K562 (cell line): ENCODE data around the gene ACSF3. TPM values are rescaled to one million over a fixed set of nuclear protein-coding genes. Genes with fewer than 3 reads are reported as not detected.

Experiments used
- ATAC-seq: fragments of 200-7000 bp; cut with Tn5 transposase; 3 replicates; pipeline ENCODE4 v1.9.1; 2020; ENCODE audit warnings: moderate library complexity
- BruUV-seq: library from RNA; stranded (reverse); fragments of 400-500 nt; replicated peaks from 2 replicates; lab custom pipeline; 2021; lab: Mats Ljungman, UMichigan
- CTCF ChIA-PET: fragments of 300-600 bp; formaldehyde crosslinking; extraction: SDS; loops from one replicate; lab custom pipeline; 2021; ENCODE audit warnings: low intra/inter-chr PET ratio; lab: Yijun Ruan, JAX
- POLR2A ChIA-PET: fragments of 300-600, 350-650 bp; sonication (Branson Sonifier 250); formaldehyde crosslinking; extraction: SDS; loops from one replicate; lab custom pipeline; 2021; ENCODE audit warnings: antibody characterized with exemption, inconsistent platforms; lab: Yijun Ruan, JAX
- DNase-seq, 4 experiments: peaks; one replicate each; pipeline versions ENCODE4 v3.0.0 to v3.0.0-alpha.2; 2011 to 2018; ENCODE audit warnings: low spot score in 3 of 4, mixed read lengths in 3 of 4; ENCODE audit errors: extremely low read depth in 1 of 4
- FAIRE-seq: peaks from 2 replicates; lab custom pipeline; 2011; peaks lifted over from hg19 to GRCh38; lab: Jason Lieb, UNC
- H2AFZ ChIP-seq: 2 replicates; pipeline ENCODE4 v1.6.0; 2011; ENCODE audit warnings: low read depth, low read length, control low read depth, inconsistent platforms
- H3K27ac ChIP-seq: fragments of 200-600 bp; 3 replicates; pipeline ENCODE4 v1.8.0; 2011; ENCODE audit warnings: low read depth, mild to moderate bottlenecking, control low read depth, inconsistent platforms, low read length, moderate library complexity, mixed read lengths; ENCODE audit errors: extremely low read depth
- H3K27me3 ChIP-seq, 2 experiments: fragments of 300-600 bp in 1 of 2; 2 replicates in 1 of 2; 3 replicates in 1 of 2; pipeline versions ENCODE4 v1.6.0 to v1.8.0; 2011; ENCODE audit warnings: inconsistent platforms in 2 of 2, low read length in 2 of 2, mild to moderate bottlenecking in 1 of 2, mixed read lengths in 1 of 2, moderate library complexity in 1 of 2; ENCODE audit not compliant: control insufficient read depth in 2 of 2, insufficient read depth in 2 of 2
- H3K36me3 ChIP-seq: fragments of 300-600 bp; 3 replicates; pipeline ENCODE4 v1.8.0; 2011; ENCODE audit warnings: mild to moderate bottlenecking, low read length, inconsistent platforms; ENCODE audit not compliant: control insufficient read depth, insufficient read depth
- H3K4me1 ChIP-seq, 2 experiments: fragments of 200-600 bp in 1 of 2; replicated peaks in 1 of 2; 2 replicates in 1 of 2; 3 replicates in 1 of 2; pipeline versions ENCODE4 v1.5.1 to v1.8.0; 2011; ENCODE audit warnings: inconsistent platforms in 2 of 2, low read length in 2 of 2, mild to moderate bottlenecking in 1 of 2, mixed read lengths in 1 of 2, moderate library complexity in 1 of 2; ENCODE audit not compliant: control insufficient read depth in 2 of 2, insufficient read depth in 2 of 2
- H3K4me2 ChIP-seq: 2 replicates; pipeline ENCODE4 v1.6.1; 2011; ENCODE audit warnings: low read length, control low read depth, inconsistent platforms, mixed read lengths; ENCODE audit not compliant: insufficient read depth
- H3K4me3 ChIP-seq: fragments of 200-600 bp; sonication (generic), shearing (Covaris generic); 2 replicates; pipeline ENCODE4 v1.5.1; 2016; ENCODE audit warnings: control low read depth, inconsistent platforms
- H3K79me2 ChIP-seq: fragments of 200-600 bp; 3 replicates; pipeline ENCODE4 v1.8.0; 2011; ENCODE audit warnings: low read length, inconsistent platforms; ENCODE audit not compliant: control insufficient read depth, insufficient read depth
- H3K9ac ChIP-seq, 2 experiments: 2 replicates each; pipeline versions ENCODE4 v1.6.0 to v1.6.1; 2011; ENCODE audit warnings: low read depth in 2 of 2, low read length in 2 of 2, control low read depth in 1 of 2, inconsistent platforms in 1 of 2, mild to moderate bottlenecking in 1 of 2, mixed read lengths in 1 of 2; ENCODE audit not compliant: insufficient read depth in 1 of 2
- H3K9me1 ChIP-seq: one replicate; pipeline ENCODE4 v1.6.0; 2011; ENCODE audit warnings: inconsistent platforms, mild to moderate bottlenecking, low read length, moderate library complexity; ENCODE audit not compliant: control insufficient read depth, insufficient read depth
- H3K9me3 ChIP-seq: replicated peaks from 2 replicates; pipeline ENCODE4 v1.5.1; 2011; ENCODE audit warnings: low read depth, low read length, inconsistent platforms; ENCODE audit not compliant: control insufficient read depth, insufficient read depth
- H4K20me1 ChIP-seq: replicated peaks from 2 replicates; pipeline ENCODE4 v1.6.1; 2011; ENCODE audit warnings: low read length, inconsistent platforms, mixed read lengths; ENCODE audit not compliant: control insufficient read depth, insufficient read depth
- ZNF79 ChIP-seq: fragments of 250-450 bp; sonication (Bioruptor Pico); IDR thresholded peaks from 2 replicates; pipeline ENCODE4 v1.4.0; 2020; ENCODE audit warnings: low read depth, mild to moderate bottlenecking, moderate library complexity
- WGBS: fragments of 100-300 bp; shearing (Covaris generic); methylation state at CpG from one replicate; pipeline ENCODE4 v1.1.6; 2016; ENCODE audit warnings: low coverage, mixed read lengths; ENCODE audit not compliant: insufficient coverage; ENCODE audit errors: missing lambda C conversion rate; 5-methylcytosine and 5-hydroxymethylcytosine counted together
- in situ Hi-C: fragments of 300-500 bp; cut with MboI; formaldehyde crosslinking; loops from 4 replicates; pipeline ENCODE4 v1.15.0; 2018; ENCODE audit warnings: inconsistent platforms, mixed read lengths
- intact Hi-C: fragments of 100-400 bp; cut with micrococcal nuclease; formaldehyde crosslinking; loops from 2 replicates; pipeline ENCODE4 v1.14.2; 2022
- polyA plus RNA-seq, 8 experiments: library from polyadenylated mRNA; depleted of rRNA in 4 of 8; stranded (reverse) in 5 of 8; unstranded in 3 of 8; fragments of >200 nt; fragmentation: Nextera tagmentation in 2 of 8; fragmentation: Illumina TruSeq in 1 of 8; extraction: Ambion mirVana in 2 of 8; extraction: Trizol in 1 of 8; gene quantifications; 2 replicates each; pipeline versions ENCODE4 v1.2.1 to v1.2.3, GENCODE V29; 2011 to 2014; ENCODE audit warnings: inconsistent platforms in 1 of 8, missing spikeins in 1 of 8
- total RNA-seq, 7 experiments: library from RNA; depleted of rRNA in 6 of 7; stranded (reverse); fragments of >200 nt in 6 of 7; fragmentation: Illumina TruSeq in 2 of 7; extraction: Trizol in 2 of 7; gene quantifications; 2 replicates each; pipeline versions ENCODE4 v1.2.1 to v1.2.3, GENCODE V29; 2011 to 2021; ENCODE audit warnings: low replicate concordance in 1 of 7
- TF ChIP-seq, protein P1 (sequence below): sonication (generic); formaldehyde crosslinking; IDR thresholded peaks from 2 replicates; pipeline ENCODE4 v1.8.1; 2023; ENCODE audit warnings: missing genetic modification reagents, mild to moderate bottlenecking, borderline replicate concordance

The ACSF3 gene
- total and polyA plus RNA-seq, 9 of the 15 experiments (the other 6 are each of a cell fraction or from before 2014, with no cell fraction given): 0.77 to 32.8 (median 14.7) TPM

DNA sequence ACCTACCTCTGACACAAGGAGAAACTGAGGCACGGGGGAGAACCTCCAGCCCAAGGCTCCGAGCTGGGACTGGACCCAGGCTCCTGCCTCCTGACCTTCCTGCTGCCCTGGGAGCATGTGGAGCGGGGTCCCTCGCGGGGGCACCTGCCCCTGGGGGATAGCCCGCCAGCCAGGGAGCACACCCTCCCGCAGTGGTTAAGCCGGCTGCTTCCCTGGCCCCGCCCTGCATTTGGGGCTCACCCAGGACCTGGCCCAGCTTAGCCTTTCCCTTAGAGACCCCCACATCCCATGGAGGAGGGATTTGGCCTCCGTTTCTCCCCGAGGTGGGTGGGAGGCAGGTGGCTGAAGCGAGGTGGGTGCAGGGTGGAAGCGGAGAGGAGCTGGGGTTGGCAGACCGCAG, 76.1 kb downstream of the ACSF3 start:
- ChIA-PET POLR2A (interaction anchor here (0.6 to 0.8 kb wide), 2 partner anchors 150 to 390 kb away, joined by 3 read pairs; no protein-coding TSS in a partner anchor), CTCF (interaction anchor here (0.6 to 0.7 kb wide), 2 partner anchors 357 to 715 kb away, joined by 3 to 4 read pairs; no protein-coding TSS in a partner anchor)
- Histone ChIP-seq H4K20me1 (peaks cover 3% of the 10 kb centered on the region; the same call in 1 of the 2 replicates), H3K9me3 (no peaks in the 10 kb centered on the region), H3K27ac (no peak overlapping the region), H3K4me1 (peaks cover 18 to 93% of the 10 kb centered on the region in 2 experiments), H3K9me1 (no peaks in the 10 kb centered on the region), H3K4me2 (no peak overlapping the region), H3K27me3 (peaks cover 0 to 18% of the 10 kb centered on the region in 2 experiments; a peak in 2 of 5 replicates), H3K79me2 (no peaks in the 10 kb centered on the region), H3K4me3 (no peak overlapping the region), H3K9ac (no peak overlapping the region), H2AFZ (no peak overlapping the region), H3K36me3 (no peaks in the 10 kb centered on the region)
- DNase-seq (no peak), ATAC-seq (no peak), FAIRE-seq (no peak)
- no TSS peak for BruUV-seq
- in situ Hi-C loops (loop anchor here (5.0 kb wide), 1 partner anchor 357 kb away; the partner anchor contains the start of gene APRT), intact Hi-C loops (loop anchor here (2.0 to 10.0 kb wide), 3 partner anchors 47 to 357 kb away; partner anchors contain the start of genes CBFA2T3 and ZNF778)
- TF ChIP-seq, protein P1, sequence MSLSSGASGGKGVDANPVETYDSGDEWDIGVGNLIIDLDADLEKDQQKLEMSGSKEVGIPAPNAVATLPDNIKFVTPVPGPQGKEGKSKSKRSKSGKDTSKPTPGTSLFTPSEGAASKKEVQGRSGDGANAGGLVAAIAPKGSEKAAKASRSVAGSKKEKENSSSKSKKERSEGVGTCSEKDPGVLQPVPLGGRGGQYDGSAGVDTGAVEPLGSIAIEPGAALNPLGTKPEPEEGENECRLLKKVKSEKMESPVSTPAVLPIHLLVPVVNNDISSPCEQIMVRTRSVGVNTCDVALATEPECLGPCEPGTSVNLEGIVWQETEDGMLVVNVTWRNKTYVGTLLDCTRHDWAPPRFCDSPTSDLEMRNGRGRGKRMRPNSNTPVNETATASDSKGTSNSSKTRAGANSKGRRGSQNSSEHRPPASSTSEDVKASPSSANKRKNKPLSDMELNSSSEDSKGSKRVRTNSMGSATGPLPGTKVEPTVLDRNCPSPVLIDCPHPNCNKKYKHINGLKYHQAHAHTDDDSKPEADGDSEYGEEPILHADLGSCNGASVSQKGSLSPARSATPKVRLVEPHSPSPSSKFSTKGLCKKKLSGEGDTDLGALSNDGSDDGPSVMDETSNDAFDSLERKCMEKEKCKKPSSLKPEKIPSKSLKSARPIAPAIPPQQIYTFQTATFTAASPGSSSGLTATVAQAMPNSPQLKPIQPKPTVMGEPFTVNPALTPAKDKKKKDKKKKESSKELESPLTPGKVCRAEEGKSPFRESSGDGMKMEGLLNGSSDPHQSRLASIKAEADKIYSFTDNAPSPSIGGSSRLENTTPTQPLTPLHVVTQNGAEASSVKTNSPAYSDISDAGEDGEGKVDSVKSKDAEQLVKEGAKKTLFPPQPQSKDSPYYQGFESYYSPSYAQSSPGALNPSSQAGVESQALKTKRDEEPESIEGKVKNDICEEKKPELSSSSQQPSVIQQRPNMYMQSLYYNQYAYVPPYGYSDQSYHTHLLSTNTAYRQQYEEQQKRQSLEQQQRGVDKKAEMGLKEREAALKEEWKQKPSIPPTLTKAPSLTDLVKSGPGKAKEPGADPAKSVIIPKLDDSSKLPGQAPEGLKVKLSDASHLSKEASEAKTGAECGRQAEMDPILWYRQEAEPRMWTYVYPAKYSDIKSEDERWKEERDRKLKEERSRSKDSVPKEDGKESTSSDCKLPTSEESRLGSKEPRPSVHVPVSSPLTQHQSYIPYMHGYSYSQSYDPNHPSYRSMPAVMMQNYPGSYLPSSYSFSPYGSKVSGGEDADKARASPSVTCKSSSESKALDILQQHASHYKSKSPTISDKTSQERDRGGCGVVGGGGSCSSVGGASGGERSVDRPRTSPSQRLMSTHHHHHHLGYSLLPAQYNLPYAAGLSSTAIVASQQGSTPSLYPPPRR (CRISPR knock-in tag): no peak
- no peak for TF ChIP-seq ZNF79 (CRISPR knock-in tag)
- 27% methylated on average over 13 of the region's 14 CpGs for WGBS
